ENCODE results near the gene GNB1L. TPM values are rescaled to one million over a fixed set of nuclear protein-coding genes. Genes with fewer than 3 reads are reported as not detected.

The GNB1L gene
- polyA plus RNA-seq, 1 donor from 2014 or later, result 16.5 TPM

- Histone ChIP-seq H3K36me3 (ENCODE audit: insufficient read depth, low read length) (no peaks in the 10 kb centered on the region), H3F3A (ENCODE audit: insufficient read depth, low read length, poor library complexity, severe bottlenecking) (no peaks in the 10 kb centered on the region), H3K9me2 (ENCODE audit: insufficient read depth, low read length) (no peaks in the 10 kb centered on the region), H2AFZ (ENCODE audit: low read depth, low read length) (no peak overlapping the region), H3K27ac (ENCODE audit: low read length) (no peak overlapping the region), H3K9ac (ENCODE audit: low read length) (no peak overlapping the region), H4K20me1 (ENCODE audit: insufficient read depth) (no peaks in the 10 kb centered on the region), H3K27me3 (ENCODE audit: insufficient read depth, low read depth, low read length) (peaks cover 26% of the 10 kb centered on the region), H3K79me2 (replicated peaks; ENCODE audit: insufficient read depth, low read length) (no peaks in the 10 kb centered on the region), H3K4me3 (ENCODE audit: low read length) (no peak overlapping the region), H3K9me3 (ENCODE audit: low read length) (no peaks in the 10 kb centered on the region), H3K4me2 (ENCODE audit: low read length) (no peak overlapping the region)
- TF ChIP-seq EZH2 (IDR thresholded peaks at IDR 0.05; ENCODE audit: borderline replicate concordance, insufficient read depth, low read length, poor library complexity, severe bottlenecking) (no peak), POLR2AphosphoS5 (IDR thresholded peaks at IDR 0.05) (no peak), CTCF (IDR thresholded peaks at IDR 0.05; ENCODE audit: poor library complexity, severe bottlenecking) (no peak), EP300 (conservative IDR thresholded peaks at IDR 0.05; ENCODE audit: poor library complexity, severe bottlenecking) (no peak), TAF1 (IDR thresholded peaks at IDR 0.05; ENCODE audit: low read depth) (no peak), REST (IDR thresholded peaks at IDR 0.05; ENCODE audit: borderline replicate concordance) (no peak), SMC3 (conservative IDR thresholded peaks at IDR 0.05; ENCODE audit: poor library complexity) (no peak), MXI1 (conservative IDR thresholded peaks at IDR 0.05; ENCODE audit: poor library complexity, severe bottlenecking) (no peak), RAD21 (conservative IDR thresholded peaks at IDR 0.05) (no peak)
These were observed 105.5 kb downstream of the GNB1L start for GRCh38 chr22:19748991-19749664.

- no peaks in the 10 kb centered on the region for H3K79me2 ChIP-seq (replicated peaks; ENCODE audit: insufficient read depth, low read length)
- H3K27me3 ChIP-seq (ENCODE audit: insufficient read depth, low read depth, low read length), result peaks cover 16% of the 10 kb centered on the region
- no peak overlapping the region for H3K4me3 ChIP-seq (ENCODE audit: low read length)
- H3F3A ChIP-seq (ENCODE audit: insufficient read depth, low read length, poor library complexity, severe bottlenecking), result no peaks in the 10 kb centered on the region
- H3K4me2 ChIP-seq (ENCODE audit: low read length), result no peak overlapping the region
- H3K9me3 ChIP-seq (ENCODE audit: low read length), result no peaks in the 10 kb centered on the region
- no peaks in the 10 kb centered on the region for H4K20me1 ChIP-seq (ENCODE audit: insufficient read depth)
- no peak overlapping the region for H3K9ac ChIP-seq (ENCODE audit: low read length)
- H2AFZ ChIP-seq (ENCODE audit: low read depth, low read length), result no peak overlapping the region
- H3K9me2 ChIP-seq (ENCODE audit: insufficient read depth, low read length), result no peaks in the 10 kb centered on the region
- TF ChIP-seq TAF1 (IDR thresholded peaks at IDR 0.05; ENCODE audit: low read depth) (no peak), EZH2 (IDR thresholded peaks at IDR 0.05; ENCODE audit: borderline replicate concordance, insufficient read depth, low read length, poor library complexity, severe bottlenecking) (no peak), EP300 (conservative IDR thresholded peaks at IDR 0.05; ENCODE audit: poor library complexity, severe bottlenecking) (no peak), RAD21 (conservative IDR thresholded peaks at IDR 0.05) (no peak), REST (IDR thresholded peaks at IDR 0.05; ENCODE audit: borderline replicate concordance) (no peak), MXI1 (conservative IDR thresholded peaks at IDR 0.05; ENCODE audit: poor library complexity, severe bottlenecking) (no peak), POLR2AphosphoS5 (IDR thresholded peaks at IDR 0.05) (no peak), CTCF (IDR thresholded peaks at IDR 0.05; ENCODE audit: poor library complexity, severe bottlenecking) (no peak)
- H3K27ac ChIP-seq (ENCODE audit: low read length), result no peak overlapping the region
- H3K36me3 ChIP-seq (ENCODE audit: insufficient read depth, low read length), result no peaks in the 10 kb centered on the region
These were observed 106.5 kb downstream of the GNB1L start for GRCh38 chr22:19748139-19748538.
